SHP77 treated with DMSO at 0.1 percent for 48 hours (cell line): ENCODE data around the gene PDCD7.
"Not testable (repeated sequence)": the region's sequence is repeated elsewhere in the genome, so short reads cannot be mapped to it uniquely, and the experiment has no call there.

Experiments
- DNase-seq: peaks from one replicate; lab custom pipeline; 2025; lab: John Stamatoyannopoulos, UW

The PDCD7 gene

GRCh38 chr15:65091946-65092770 is 41.5 kb downstream of the PDCD7 start:
- DNase-seq, result no peak

GRCh38 chr15:65089206-65089824 is 44.3 kb downstream of the PDCD7 start:
- DNase-seq, result no peak

GRCh38 chr15:65088643-65089021 is 45.0 kb downstream of the PDCD7 start:
- DNase-seq, result no peak

GRCh38 chr15:65087873-65088642 is 45.5 kb downstream of the PDCD7 start:
- no peak for DNase-seq

GRCh38 chr15:65087411-65087810 is 46.2 kb downstream of the PDCD7 start:
- no peak for DNase-seq

GRCh38 chr15:65086680-65087111 is 46.9 kb downstream of the PDCD7 start:
- DNase-seq, result no peak

GRCh38 chr15:65085990-65086679 is 47.5 kb downstream of the PDCD7 start:
- no peak for DNase-seq

- DNase-seq, result no peak
Measured at GRCh38 chr15:65085207-65085753, 48.3 kb downstream of the PDCD7 start.

GRCh38 chr15:65084500-65085206 is 49.0 kb downstream of the PDCD7 start:
- no peak for DNase-seq

GRCh38 chr15:65083262-65083701 is 50.3 kb downstream of the PDCD7 start:
- no peak for DNase-seq

- no peak for DNase-seq
Measured at GRCh38 chr15:65082303-65082953, 51.2 kb downstream of the PDCD7 start.

GRCh38 chr15:65081758-65082157 is 51.9 kb downstream of the PDCD7 start:
- no peak for DNase-seq

- DNase-seq, result no peak
Measured at GRCh38 chr15:65081270-65081669, 52.3 kb downstream of the PDCD7 start.

GRCh38 chr15:65079580-65079979 is 54.0 kb downstream of the PDCD7 start:
- DNase-seq, result no peak

GRCh38 chr15:65077981-65078352 is 55.6 kb downstream of the PDCD7 start:
- DNase-seq, result no peak

GRCh38 chr15:65077291-65077980 is 56.2 kb downstream of the PDCD7 start:
- DNase-seq, result no peak

GRCh38 chr15:65076486-65077290 is 56.9 kb downstream of the PDCD7 start, which contains the start of gene KBTBD13:
KBTBD13 (plus strand) TSS chr15:65076746; CDS start chr15:65076816, 70 bp downstream.
- no peak for DNase-seq

GRCh38 chr15:65075607-65076395 is 57.8 kb downstream of the PDCD7 start:
- not testable (repeated sequence) for DNase-seq
